DOHH2 (cell line): ENCODE results near the gene SLCO3A1.

Source experiments
- H3F3A ChIP-seq: fragments of 200-600 bp; sonication (generic), shearing (Covaris generic); 2 replicates; pipeline ENCODE4 v1.6.0; 2016; ENCODE audit warnings: antibody characterized with exemption, mild to moderate bottlenecking; ENCODE audit not compliant: control insufficient read depth, insufficient read depth
- H3K27ac ChIP-seq: fragments of 200-600 bp; sonication (generic); 2 replicates; pipeline ENCODE4 v1.5.1; 2014; ENCODE audit warnings: low read depth, mild to moderate bottlenecking, low read length, moderate library complexity
- H3K27me3 ChIP-seq: fragments of 200-600 bp; sonication (generic); 2 replicates; pipeline ENCODE4 v1.6.1; 2014; ENCODE audit warnings: mild to moderate bottlenecking, low read length, mixed read lengths; ENCODE audit not compliant: control insufficient read depth
- H3K36me3 ChIP-seq: fragments of 200-600 bp; sonication (generic); 2 replicates; pipeline ENCODE4 v1.6.1; 2014; ENCODE audit warnings: mild to moderate bottlenecking, low read length, moderate library complexity, mixed read lengths; ENCODE audit not compliant: control insufficient read depth
- H3K4me1 ChIP-seq: fragments of 200-600 bp; sonication (generic); 2 replicates; pipeline ENCODE4 v1.6.1; 2014; ENCODE audit warnings: mild to moderate bottlenecking, low read length, mixed read lengths; ENCODE audit not compliant: control insufficient read depth
- H3K4me2 ChIP-seq: fragments of 200-600 bp; sonication (generic); 2 replicates; pipeline ENCODE4 v1.6.0; 2014; ENCODE audit warnings: mild to moderate bottlenecking, low read length, moderate library complexity
- H3K4me3 ChIP-seq: fragments of 200-600 bp; sonication (generic); 2 replicates; pipeline ENCODE4 v1.5.1; 2014; ENCODE audit warnings: mild to moderate bottlenecking, low read length, mixed read lengths
- H3K79me2 ChIP-seq: fragments of 200-600 bp; sonication (generic); 2 replicates; pipeline ENCODE4 v1.6.1; 2014; ENCODE audit warnings: mild to moderate bottlenecking, low read length, mixed read lengths; ENCODE audit not compliant: control insufficient read depth
- H3K9me2 ChIP-seq: fragments of 200-600 bp; sonication (generic); replicated peaks from 2 replicates; pipeline ENCODE4 v1.6.1; 2014; ENCODE audit warnings: mild to moderate bottlenecking, low read length, mixed read lengths; ENCODE audit not compliant: control insufficient read depth
- H3K9me3 ChIP-seq: fragments of 200-600 bp; sonication (generic); 2 replicates; pipeline ENCODE4 v1.6.1; 2014; ENCODE audit warnings: antibody characterized with exemption, low read length, mixed read lengths; ENCODE audit not compliant: control insufficient read depth, insufficient read depth
- H4K20me1 ChIP-seq: fragments of 200-600 bp; sonication (generic); 2 replicates; pipeline ENCODE4 v1.6.0; 2014; ENCODE audit warnings: low read depth, mild to moderate bottlenecking, antibody characterized with exemption, low read length, moderate library complexity; ENCODE audit not compliant: control insufficient read depth, insufficient read depth
- EZH2phosphoT487 ChIP-seq: fragments of 200-600 bp; sonication (generic); IDR thresholded peaks from 2 replicates; pipeline ENCODE4 v1.6.1; 2017; ENCODE audit warnings: borderline replicate concordance, mild to moderate bottlenecking, antibody characterized with exemption, low read length, moderate library complexity, mixed read lengths
- TF ChIP-seq, protein P1 (sequence below): fragments of 200-600 bp; sonication (generic); IDR thresholded peaks from one replicate; pipeline ENCODE4 v1.5.1; 2014; ENCODE audit warnings: antibody characterized with exemption, mild to moderate bottlenecking, low read depth, low read length; ENCODE audit not compliant: poor library complexity, severe bottlenecking

The SLCO3A1 gene

DNA sequence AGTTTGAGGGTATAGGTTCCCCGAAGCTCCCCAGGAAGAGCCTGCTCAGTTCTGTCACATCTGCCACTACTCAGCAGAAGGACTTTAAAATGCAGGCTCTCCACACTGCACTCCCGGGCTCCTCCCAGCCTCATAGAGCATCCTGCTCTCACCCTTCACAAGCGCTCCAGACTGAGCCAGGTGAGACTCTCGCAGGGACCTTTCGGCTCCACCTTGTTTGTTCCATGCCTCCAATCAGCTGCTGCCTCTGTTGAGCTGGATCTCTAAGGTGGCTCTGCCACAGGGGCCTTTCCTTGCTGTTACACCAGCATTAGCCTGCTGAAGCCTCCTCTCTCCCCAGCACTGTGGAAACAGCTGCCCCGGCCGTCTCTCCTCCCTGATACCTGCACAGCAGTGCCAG, 56.1 kb downstream of the SLCO3A1 start:
- Histone ChIP-seq H3K27me3 (no peaks in the 10 kb centered on the region), H3K9me3 (no peaks in the 10 kb centered on the region), H3K4me3 (no peak overlapping the region), H3K9me2 (no peaks in the 10 kb centered on the region), H3K4me2 (no peak overlapping the region), H3K27ac (no peak overlapping the region), H3K36me3 (no peaks in the 10 kb centered on the region), H3F3A (no peaks in the 10 kb centered on the region), H4K20me1 (no peaks in the 10 kb centered on the region), H3K4me1 (peaks cover 6% of the 10 kb centered on the region; the same call in 1 of the 2 replicates), H3K79me2 (0 out of 2 replicates have a peak, but pooled peaks cover 5% of the 10 kb centered on the region)
- TF ChIP-seq, protein P1, sequence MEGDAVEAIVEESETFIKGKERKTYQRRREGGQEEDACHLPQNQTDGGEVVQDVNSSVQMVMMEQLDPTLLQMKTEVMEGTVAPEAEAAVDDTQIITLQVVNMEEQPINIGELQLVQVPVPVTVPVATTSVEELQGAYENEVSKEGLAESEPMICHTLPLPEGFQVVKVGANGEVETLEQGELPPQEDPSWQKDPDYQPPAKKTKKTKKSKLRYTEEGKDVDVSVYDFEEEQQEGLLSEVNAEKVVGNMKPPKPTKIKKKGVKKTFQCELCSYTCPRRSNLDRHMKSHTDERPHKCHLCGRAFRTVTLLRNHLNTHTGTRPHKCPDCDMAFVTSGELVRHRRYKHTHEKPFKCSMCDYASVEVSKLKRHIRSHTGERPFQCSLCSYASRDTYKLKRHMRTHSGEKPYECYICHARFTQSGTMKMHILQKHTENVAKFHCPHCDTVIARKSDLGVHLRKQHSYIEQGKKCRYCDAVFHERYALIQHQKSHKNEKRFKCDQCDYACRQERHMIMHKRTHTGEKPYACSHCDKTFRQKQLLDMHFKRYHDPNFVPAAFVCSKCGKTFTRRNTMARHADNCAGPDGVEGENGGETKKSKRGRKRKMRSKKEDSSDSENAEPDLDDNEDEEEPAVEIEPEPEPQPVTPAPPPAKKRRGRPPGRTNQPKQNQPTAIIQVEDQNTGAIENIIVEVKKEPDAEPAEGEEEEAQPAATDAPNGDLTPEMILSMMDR = no peak
- TF ChIP-seq EZH2phosphoT487 = no peak

DNA sequence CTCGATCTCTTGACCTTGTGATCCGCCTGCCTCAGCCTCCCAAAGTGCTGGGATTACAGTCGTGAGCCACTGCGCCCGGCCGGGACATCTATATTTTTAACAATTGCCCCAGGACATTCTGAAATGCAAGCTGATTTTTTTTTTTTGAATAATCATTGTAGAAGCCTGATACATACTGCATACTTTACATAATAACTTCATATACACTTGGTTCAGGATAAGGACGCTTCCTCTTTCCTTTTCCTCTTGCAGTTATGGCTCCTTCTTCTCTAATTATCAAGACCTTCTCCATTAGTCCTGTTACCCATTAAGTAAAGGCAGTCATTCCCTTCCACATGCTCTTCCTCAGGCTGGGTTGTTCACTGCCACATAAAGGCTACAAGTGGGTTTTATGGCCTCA, 58.3 kb downstream of the SLCO3A1 start:
- H3F3A ChIP-seq = no peaks in the 10 kb centered on the region
- H3K36me3 ChIP-seq = no peaks in the 10 kb centered on the region
- no peaks in the 10 kb centered on the region for H4K20me1 ChIP-seq
- H3K27me3 ChIP-seq = no peaks in the 10 kb centered on the region
- H3K9me2 ChIP-seq = no peaks in the 10 kb centered on the region
- H3K27ac ChIP-seq = no peak overlapping the region
- no peak overlapping the region for H3K4me2 ChIP-seq
- no peak overlapping the region for H3K4me3 ChIP-seq
- TF ChIP-seq EZH2phosphoT487 = no peak
- TF ChIP-seq, protein P1 = no peak
- H3K79me2 ChIP-seq = no peaks in the 10 kb centered on the region
- H3K4me1 ChIP-seq = peaks cover 6% of the 10 kb centered on the region; the same call in 1 of the 2 replicates
- H3K9me3 ChIP-seq = no peaks in the 10 kb centered on the region

DNA sequence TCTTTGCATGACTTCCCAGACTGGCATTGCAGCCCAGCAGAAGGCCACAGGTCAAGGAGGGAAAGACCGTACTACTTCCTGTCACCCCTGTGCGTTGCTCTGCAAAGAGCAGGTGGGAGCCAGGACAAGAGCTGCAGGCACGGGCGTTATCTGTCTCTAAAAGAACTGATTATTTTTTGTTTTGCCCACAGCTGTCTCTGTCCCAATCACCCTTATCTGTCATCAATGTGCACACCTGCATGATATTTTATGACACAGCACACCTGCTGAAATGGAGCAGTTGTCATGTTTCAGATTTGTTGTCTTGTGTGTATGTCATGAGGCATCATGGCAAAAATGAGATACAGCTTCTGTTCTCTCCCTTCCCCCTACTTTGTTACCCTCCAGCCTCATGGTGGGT, 58.8 kb downstream of the SLCO3A1 start:
- H3K9me2 ChIP-seq = no peaks in the 10 kb centered on the region
- H3F3A ChIP-seq = no peaks in the 10 kb centered on the region
- H3K4me3 ChIP-seq = no peak overlapping the region
- no peak overlapping the region for H3K27ac ChIP-seq
- no peak overlapping the region for H3K4me2 ChIP-seq
- H4K20me1 ChIP-seq = no peaks in the 10 kb centered on the region
- TF ChIP-seq EZH2phosphoT487 = no peak
- TF ChIP-seq, protein P1 = no peak
- no peaks in the 10 kb centered on the region for H3K27me3 ChIP-seq
- H3K36me3 ChIP-seq = no peaks in the 10 kb centered on the region
- no peaks in the 10 kb centered on the region for H3K9me3 ChIP-seq
- no peaks in the 10 kb centered on the region for H3K79me2 ChIP-seq
- peaks cover 6% of the 10 kb centered on the region; the same call in 1 of the 2 replicates for H3K4me1 ChIP-seq

DNA sequence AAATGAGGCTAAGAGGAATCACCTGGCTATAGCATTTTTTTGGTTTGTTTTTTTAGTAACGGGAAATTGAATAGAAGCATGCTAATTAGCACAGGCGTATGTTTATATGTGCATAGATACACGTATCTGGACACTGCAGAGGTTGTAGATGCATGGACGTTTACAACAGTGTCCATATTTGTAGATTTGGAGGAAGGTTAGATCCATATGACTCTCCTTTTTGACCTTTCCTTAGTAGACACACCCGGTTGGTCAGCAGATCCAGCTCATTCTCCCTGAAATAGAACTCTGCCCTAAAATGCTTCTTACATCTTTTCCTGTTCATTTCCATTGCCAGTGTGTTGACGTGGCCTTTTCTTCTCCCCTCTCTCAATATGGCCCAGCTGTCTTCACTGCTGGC, 60.1 kb downstream of the SLCO3A1 start:
- H3K79me2 ChIP-seq = 0 out of 2 replicates have a peak, but pooled peaks cover 3% of the 10 kb centered on the region
- no peaks in the 10 kb centered on the region for H3F3A ChIP-seq
- H3K27ac ChIP-seq = no peak overlapping the region
- no peaks in the 10 kb centered on the region for H3K9me2 ChIP-seq
- no peaks in the 10 kb centered on the region for H3K27me3 ChIP-seq
- TF ChIP-seq EZH2phosphoT487 = no peak
- TF ChIP-seq, protein P1 = no peak
- H3K4me2 ChIP-seq = no peak overlapping the region
- H3K36me3 ChIP-seq = no peaks in the 10 kb centered on the region
- no peak overlapping the region for H3K4me3 ChIP-seq
- 0 out of 2 replicates have a peak, but pooled peaks cover under 1% of the 10 kb centered on the region for H4K20me1 ChIP-seq
- H3K9me3 ChIP-seq = no peaks in the 10 kb centered on the region
- peaks cover 6% of the 10 kb centered on the region; the same call in 1 of the 2 replicates for H3K4me1 ChIP-seq
